ENCODE results near the gene ZMYM4.
"Not testable (repeated sequence)": the region's sequence is repeated elsewhere in the genome, so short reads cannot be mapped to it uniquely, and the experiment has no call there.

The ZMYM4 gene

GRCh38 chr1:35326246-35326866, 57.8 kb downstream of the ZMYM4 start:
- DNase-seq (ENCODE audit: low spot score), result no peak

GRCh38 chr1:35331618-35332017, 63.1 kb downstream of the ZMYM4 start:
- not testable (repeated sequence) for DNase-seq (ENCODE audit: low spot score)

- no peak for DNase-seq (ENCODE audit: low spot score)
These were observed 66.0 kb downstream of the ZMYM4 start for GRCh38 chr1:35334485-35334884.

- DNase-seq (ENCODE audit: low spot score), result no peak
These were observed 72.0 kb downstream of the ZMYM4 start for GRCh38 chr1:35340519-35340918.

- no peak for DNase-seq (ENCODE audit: low spot score)
These were observed 77.0 kb downstream of the ZMYM4 start for GRCh38 chr1:35345439-35345981.

GRCh38 chr1:35350872-35351271, 82.4 kb downstream of the ZMYM4 start:
- DNase-seq (ENCODE audit: low spot score), result no peak

GRCh38 chr1:35359995-35360394, 91.5 kb downstream of the ZMYM4 start:
- no peak for DNase-seq (ENCODE audit: low spot score)

GRCh38 chr1:35361638-35362037, 93.1 kb downstream of the ZMYM4 start:
- no peak for DNase-seq (ENCODE audit: low spot score)

- no peak for DNase-seq (ENCODE audit: low spot score)
These were observed 96.2 kb downstream of the ZMYM4 start for GRCh38 chr1:35364741-35365140.

GRCh38 chr1:35367914-35368313, 99.4 kb downstream of the ZMYM4 start:
- DNase-seq (ENCODE audit: low spot score), result no peak

- DNase-seq (ENCODE audit: low spot score), result no peak
These were observed 101.6 kb downstream of the ZMYM4 start for GRCh38 chr1:35369922-35370671.

- no peak for DNase-seq (ENCODE audit: low spot score)
These were observed 103.0 kb downstream of the ZMYM4 start for GRCh38 chr1:35371506-35371905.

GRCh38 chr1:35377555-35377954, 109.0 kb downstream of the ZMYM4 start:
- no peak for DNase-seq (ENCODE audit: low spot score)

- DNase-seq (ENCODE audit: low spot score), result no peak
These were observed 111.0 kb downstream of the ZMYM4 start for GRCh38 chr1:35379317-35380000.

- not testable (repeated sequence) for DNase-seq (ENCODE audit: low spot score)
These were observed 111.6 kb downstream of the ZMYM4 start for GRCh38 chr1:35380111-35380510.

- DNase-seq (ENCODE audit: low spot score), result no peak
These were observed 113.6 kb downstream of the ZMYM4 start for GRCh38 chr1:35382107-35382506.

GRCh38 chr1:35386290-35386689, 117.8 kb downstream of the ZMYM4 start:
- DNase-seq (ENCODE audit: low spot score), result no peak

- no peak for DNase-seq (ENCODE audit: low spot score)
These were observed 118.5 kb downstream of the ZMYM4 start for GRCh38 chr1:35386959-35387358.

- DNase-seq (ENCODE audit: low spot score), result no peak
These were observed 122.3 kb downstream of the ZMYM4 start for GRCh38 chr1:35390600-35391494.

- no peak for DNase-seq (ENCODE audit: low spot score)
These were observed 125.9 kb downstream of the ZMYM4 start for GRCh38 chr1:35394386-35394785.

- DNase-seq (ENCODE audit: low spot score), result no peak
These were observed 130.2 kb downstream of the ZMYM4 start for GRCh38 chr1:35398739-35399138.

- DNase-seq (ENCODE audit: low spot score), result no peak
These were observed 132.5 kb downstream of the ZMYM4 start for GRCh38 chr1:35401049-35401448.

All from ecto neural progenitor cell (in vitro differentiated cells).